Mucosa of rectum (tissue), 2 donors: ENCODE results near the gene TOM1L2.

ENCODE experiments used
- H3K27ac ChIP-seq, 2 donors: one replicate each; pipeline ENCODE4 v1.7.0; 2013; ENCODE audit warnings: inconsistent platforms in 2 of 2, low read depth in 2 of 2, low read length in 2 of 2
- H3K27me3 ChIP-seq, 2 donors: one replicate each; pipeline ENCODE4 v1.7.0; 2013; ENCODE audit warnings: low read length in 2 of 2; ENCODE audit not compliant: control insufficient read depth in 2 of 2, insufficient read depth in 2 of 2
- H3K36me3 ChIP-seq, 2 donors: one replicate each; pipeline ENCODE4 v1.7.0; 2013; ENCODE audit warnings: low read length in 2 of 2; ENCODE audit not compliant: control insufficient read depth in 2 of 2, insufficient read depth in 2 of 2
- H3K4me1 ChIP-seq, 2 donors: one replicate each; pipeline ENCODE4 v1.7.0; 2013; ENCODE audit warnings: low read length in 2 of 2, mild to moderate bottlenecking in 1 of 2; ENCODE audit not compliant: control insufficient read depth in 2 of 2, insufficient read depth in 2 of 2
- H3K4me3 ChIP-seq, 2 donors: one replicate each; pipeline ENCODE4 v1.7.0; 2013; ENCODE audit warnings: low read length in 2 of 2
- H3K9ac ChIP-seq, 2 donors: one replicate each; pipeline ENCODE4 v1.7.0; 2013; ENCODE audit warnings: low read length in 2 of 2, low read depth in 1 of 2, mild to moderate bottlenecking in 1 of 2
- H3K9me3 ChIP-seq, 2 donors: one replicate each; pipeline ENCODE4 v1.7.0; 2013; ENCODE audit warnings: low read length in 2 of 2; ENCODE audit not compliant: control insufficient read depth in 2 of 2
- donor health status: healthy.
- donor health status: Normal muscosa, but diverticular disease.

Gene TOM1L2

DNA sequence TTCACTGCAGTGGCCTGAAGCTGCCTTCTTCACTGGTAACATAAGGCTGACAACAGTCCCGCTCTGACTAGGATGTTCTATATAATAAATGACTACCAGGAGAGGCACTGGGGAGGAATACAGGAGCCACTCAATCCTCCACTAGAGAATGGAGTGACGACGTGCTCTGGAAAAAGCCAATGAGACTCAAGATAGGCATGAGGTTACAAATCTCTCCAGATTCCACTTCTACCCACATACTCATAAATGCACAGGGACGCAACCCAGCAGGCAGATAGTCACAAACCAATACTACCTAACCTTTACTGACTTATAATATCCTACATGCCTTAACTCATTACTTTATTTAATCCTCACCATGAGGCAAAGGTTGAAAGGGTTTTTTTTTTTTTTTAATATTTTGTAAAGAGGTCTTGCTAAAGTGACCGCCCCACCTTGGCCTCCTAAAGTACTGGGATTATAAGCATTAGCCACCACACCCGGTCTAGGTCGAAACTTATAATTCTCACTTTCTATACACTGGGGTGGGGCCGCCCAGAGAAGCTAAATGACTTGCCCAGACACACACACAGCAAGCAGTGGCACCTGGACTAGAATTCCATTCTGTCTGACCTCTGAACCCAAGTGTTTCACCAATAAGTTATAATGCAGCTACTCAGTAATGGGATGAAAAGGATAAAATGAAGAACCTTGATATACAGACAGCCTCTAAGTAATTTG, 33.7 kb downstream of the TOM1L2 start:
- Histone ChIP-seq H3K36me3 (no peaks in the 10 kb centered on the region), H3K9ac (no peak overlapping the region), H3K9me3 (no peaks in the 10 kb centered on the region), H3K4me1 (peaks cover 44 to 52% of the 10 kb centered on the region in 2 donors), H3K27me3 (no peaks in the 10 kb centered on the region), H3K4me3 (no peak overlapping the region), H3K27ac (peak overlapping the region; percentile 53 to 62)

DNA sequence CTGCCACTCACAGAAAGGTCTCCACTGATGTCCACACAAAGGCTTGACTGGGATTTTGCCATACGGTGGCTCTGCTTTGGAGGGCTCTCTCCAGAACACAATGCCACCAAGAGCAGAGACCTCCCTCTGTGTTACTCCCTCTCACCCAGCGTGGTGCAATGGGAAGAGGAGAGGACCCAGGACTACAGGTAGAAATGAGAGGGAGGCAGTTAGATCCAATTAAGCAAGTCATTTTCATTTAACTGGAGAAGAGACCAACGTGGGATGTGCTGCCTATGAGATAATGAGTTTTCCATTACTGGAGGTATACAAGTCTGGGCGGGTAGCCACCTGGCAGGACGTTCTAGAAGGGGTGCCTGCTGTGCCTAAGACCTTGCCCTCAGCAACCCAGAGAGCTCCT, 34.2 kb downstream of the TOM1L2 start:
- Histone ChIP-seq H3K36me3 (no peaks in the 10 kb centered on the region), H3K4me3 (no peak overlapping the region), H3K27me3 (no peaks in the 10 kb centered on the region), H3K4me1 (peaks cover 40 to 48% of the 10 kb centered on the region in 2 donors), H3K27ac (peak overlapping the region; percentile 53 to 62), H3K9me3 (no peaks in the 10 kb centered on the region), H3K9ac (no peak overlapping the region)

GRCh38 chr17:17937201-17937853, 34.9 kb downstream of the TOM1L2 start:
- H3K9ac ChIP-seq = no peak overlapping the region
- no peaks in the 10 kb centered on the region for H3K27me3 ChIP-seq
- H3K36me3 ChIP-seq = no peaks in the 10 kb centered on the region
- H3K27ac ChIP-seq = peak overlapping the region; percentile 0 to 53
- H3K4me1 ChIP-seq = peaks cover 40 to 48% of the 10 kb centered on the region in 2 donors
- no peaks in the 10 kb centered on the region for H3K9me3 ChIP-seq
- no peak overlapping the region for H3K4me3 ChIP-seq

DNA sequence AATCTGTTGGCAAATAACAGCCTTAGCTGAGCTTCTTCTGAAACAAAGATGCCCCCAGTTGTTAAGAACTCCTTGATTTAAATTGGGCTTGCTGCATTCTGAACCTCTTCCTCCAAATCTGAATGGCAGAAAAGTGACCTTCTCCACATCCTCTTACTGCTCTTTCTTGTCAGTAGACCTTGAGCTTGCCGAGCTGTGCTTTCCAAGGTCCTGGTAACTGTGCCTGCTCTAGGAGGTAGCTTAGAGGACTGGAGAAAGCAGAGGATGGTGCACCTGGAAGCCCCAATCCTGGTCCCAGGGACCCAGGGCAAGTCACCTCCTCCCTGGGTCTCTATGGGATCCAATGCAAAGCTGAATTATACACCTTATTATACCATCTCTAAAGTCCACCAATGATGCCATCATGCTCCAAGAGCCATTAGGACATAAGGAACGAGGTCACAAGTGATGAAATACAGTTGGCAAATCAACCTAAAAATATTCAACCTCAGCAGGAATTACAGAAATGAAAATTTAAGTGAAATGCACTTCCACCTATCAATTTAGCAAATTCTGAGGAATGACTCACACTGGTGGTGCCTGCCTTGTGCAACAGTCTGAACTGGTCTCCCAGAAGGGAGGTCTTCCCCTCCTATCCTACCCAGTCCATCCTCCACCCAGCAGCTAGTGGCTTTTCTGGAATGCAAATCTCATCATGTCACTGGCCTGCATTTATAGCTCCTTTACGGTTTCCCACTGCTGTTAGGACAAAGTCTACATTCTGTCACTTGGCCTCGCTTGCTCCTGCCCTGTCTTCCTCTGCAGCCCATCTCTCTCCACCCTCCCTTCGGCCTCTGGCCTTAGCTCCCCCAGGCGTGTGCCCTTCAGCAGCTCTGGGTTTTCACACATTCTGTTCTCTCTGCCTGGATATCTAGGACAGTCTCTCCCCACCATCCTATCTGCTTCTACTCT, 36.6 kb downstream of the TOM1L2 start:
- Histone ChIP-seq H3K4me3 (no peak overlapping the region), H3K9me3 (no peaks in the 10 kb centered on the region), H3K4me1 (peaks cover 40 to 42% of the 10 kb centered on the region in 2 donors), H3K27ac (peak overlapping the region; percentile 49 to 52), H3K36me3 (no peaks in the 10 kb centered on the region), H3K9ac (no peak overlapping the region), H3K27me3 (no peaks in the 10 kb centered on the region)

GRCh38 chr17:17934806-17935205, 37.4 kb downstream of the TOM1L2 start:
- no peaks in the 10 kb centered on the region for H3K9me3 ChIP-seq
- H3K27me3 ChIP-seq = no peaks in the 10 kb centered on the region
- H3K36me3 ChIP-seq = no peaks in the 10 kb centered on the region
- H3K27ac ChIP-seq = no peak overlapping the region
- no peak overlapping the region for H3K4me3 ChIP-seq
- peaks cover 37 to 39% of the 10 kb centered on the region in 2 donors for H3K4me1 ChIP-seq
- H3K9ac ChIP-seq = no peak overlapping the region

GRCh38 chr17:17934214-17934613, 38.0 kb downstream of the TOM1L2 start:
- no peaks in the 10 kb centered on the region for H3K9me3 ChIP-seq
- H3K36me3 ChIP-seq = no peaks in the 10 kb centered on the region
- H3K9ac ChIP-seq = no peak overlapping the region
- H3K27ac ChIP-seq = no peak overlapping the region
- H3K4me3 ChIP-seq = no peak overlapping the region
- H3K4me1 ChIP-seq = peaks cover 36 to 39% of the 10 kb centered on the region in 2 donors
- no peaks in the 10 kb centered on the region for H3K27me3 ChIP-seq

DNA sequence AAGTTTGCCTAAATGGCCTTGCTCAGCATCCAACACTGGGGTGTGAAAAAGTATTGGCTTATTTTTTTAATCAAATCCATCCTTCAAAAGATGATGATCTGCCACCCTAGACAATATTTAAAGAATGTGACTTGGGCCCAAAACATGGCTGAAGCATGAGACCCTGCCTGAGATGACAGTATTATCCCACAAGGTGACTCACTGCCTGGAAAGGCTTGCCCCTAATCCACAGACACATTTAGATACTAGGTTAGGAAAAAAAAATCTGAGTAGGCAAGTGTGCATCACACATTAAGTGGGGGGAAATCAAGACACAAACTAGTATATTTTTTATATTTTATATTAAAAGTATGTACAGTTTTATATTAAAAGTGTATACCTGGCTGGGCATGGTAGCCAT, 38.4 kb downstream of the TOM1L2 start:
- Histone ChIP-seq H3K9me3 (no peaks in the 10 kb centered on the region), H3K4me3 (no peak overlapping the region), H3K27ac (no peak overlapping the region), H3K9ac (no peak overlapping the region), H3K27me3 (no peaks in the 10 kb centered on the region), H3K36me3 (no peaks in the 10 kb centered on the region), H3K4me1 (peaks cover 31 to 37% of the 10 kb centered on the region in 2 donors)

DNA sequence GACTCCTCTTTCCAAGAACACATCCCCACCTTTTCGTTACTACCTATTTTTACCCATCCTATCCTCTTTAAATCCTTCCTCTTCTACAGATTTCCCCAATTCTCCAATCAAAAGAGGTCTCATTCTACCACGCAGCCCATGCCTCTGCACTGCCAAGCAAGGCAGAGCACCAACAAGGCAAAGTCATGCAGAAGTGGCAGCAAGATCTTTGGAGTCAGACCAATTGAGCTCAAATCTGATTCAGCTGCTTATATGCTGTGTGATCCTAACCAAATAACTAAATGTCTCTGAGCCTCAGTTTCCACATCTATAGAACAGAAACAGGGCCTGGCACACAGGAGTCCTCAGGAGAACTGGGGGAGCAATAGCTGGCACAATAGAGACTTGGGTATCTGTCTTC, 41.0 kb downstream of the TOM1L2 start:
- Histone ChIP-seq H3K27ac (no peak overlapping the region), H3K4me1 (peaks cover 12 to 14% of the 10 kb centered on the region in 2 donors), H3K9me3 (no peaks in the 10 kb centered on the region), H3K36me3 (no peaks in the 10 kb centered on the region), H3K9ac (no peak overlapping the region), H3K4me3 (no peak overlapping the region), H3K27me3 (no peaks in the 10 kb centered on the region)

- no peaks in the 10 kb centered on the region for H3K36me3 ChIP-seq
- H3K27ac ChIP-seq = no peak overlapping the region
- H3K27me3 ChIP-seq = no peaks in the 10 kb centered on the region
- no peaks in the 10 kb centered on the region for H3K9me3 ChIP-seq
- no peak overlapping the region for H3K9ac ChIP-seq
- peaks cover 8 to 10% of the 10 kb centered on the region in 2 donors for H3K4me1 ChIP-seq
- no peak overlapping the region for H3K4me3 ChIP-seq
These were observed 41.5 kb downstream of the TOM1L2 start for GRCh38 chr17:17930674-17931073.
